Loucy (cell line): ENCODE data around the gene CBX8.
A peak's percentile ranks its signal among the peaks of the same experiment; 100 is the strongest.

Experiments
- H2AFZ ChIP-seq: fragments of 200-600 bp; sonication (generic); 2 replicates; pipeline ENCODE4 v1.6.0; 2016; ENCODE audit warnings: antibody characterized with exemption, mild to moderate bottlenecking, low read length, moderate library complexity
- H3F3A ChIP-seq: fragments of 200-600 bp; 2 replicates; pipeline ENCODE4 v1.6.0; 2016; ENCODE audit warnings: antibody characterized with exemption, low read depth, mild to moderate bottlenecking
- H3K27me3 ChIP-seq: fragments of 200-600 bp; sonication (generic); 2 replicates; pipeline ENCODE4 v1.6.1; 2014; ENCODE audit warnings: low read length, mild to moderate bottlenecking; ENCODE audit not compliant: insufficient read depth, poor library complexity, severe bottlenecking
- H3K36me3 ChIP-seq: fragments of 200-600 bp; sonication (generic); 2 replicates; pipeline ENCODE4 v1.6.1; 2016; ENCODE audit warnings: low read length; ENCODE audit not compliant: insufficient read depth
- H3K4me1 ChIP-seq: fragments of 200-600 bp; sonication (generic); 2 replicates; pipeline ENCODE4 v1.5.1; 2014; ENCODE audit warnings: low read length, mild to moderate bottlenecking; ENCODE audit not compliant: insufficient read depth, poor library complexity, severe bottlenecking
- H3K4me2 ChIP-seq: fragments of 200-600 bp; sonication (generic); 2 replicates; pipeline ENCODE4 v1.6.0; 2014; ENCODE audit warnings: antibody characterized with exemption, low read length, low read depth, mild to moderate bottlenecking; ENCODE audit not compliant: poor library complexity, severe bottlenecking
- H3K4me3 ChIP-seq: fragments of 200-600 bp; sonication (generic); 2 replicates; pipeline ENCODE4 v1.5.1; 2014; ENCODE audit warnings: low read length, mild to moderate bottlenecking, mixed read lengths; ENCODE audit not compliant: poor library complexity, severe bottlenecking
- H3K79me2 ChIP-seq: fragments of 200-600 bp; sonication (generic); 2 replicates; pipeline ENCODE4 v1.6.1; 2014; ENCODE audit warnings: low read length; ENCODE audit not compliant: insufficient read depth
- H3K9ac ChIP-seq: fragments of 200-600 bp; sonication (generic); 2 replicates; pipeline ENCODE4 v1.6.0; 2014; ENCODE audit warnings: mild to moderate bottlenecking, low read depth, low read length, moderate library complexity; ENCODE audit not compliant: poor library complexity, severe bottlenecking
- H3K9me2 ChIP-seq: fragments of 200-600 bp; sonication (generic); replicated peaks from 2 replicates; pipeline ENCODE4 v1.6.1; 2016; ENCODE audit warnings: low read depth, low read length, mixed read lengths
- H3K9me3 ChIP-seq: fragments of 200-600 bp; sonication (generic); 2 replicates; pipeline ENCODE4 v1.6.1; 2014; ENCODE audit warnings: mild to moderate bottlenecking, antibody characterized with exemption, low read length, low read depth; ENCODE audit not compliant: insufficient read depth
- H4K20me1 ChIP-seq: fragments of 200-600 bp; sonication (generic); 2 replicates; pipeline ENCODE4 v1.6.0; 2014; ENCODE audit warnings: antibody characterized with exemption, low read length, mild to moderate bottlenecking; ENCODE audit not compliant: insufficient read depth, poor library complexity, severe bottlenecking
- CTCF ChIP-seq: fragments of 200-600 bp; sonication (generic); conservative IDR thresholded peaks from 2 replicates; pipeline ENCODE4 v1.5.1; 2014; ENCODE audit warnings: mild to moderate bottlenecking, antibody characterized with exemption, low read length
- EZH2phosphoT487 ChIP-seq: fragments of 200-600 bp; IDR thresholded peaks from 2 replicates; pipeline ENCODE4 v1.6.1; 2018; ENCODE audit warnings: antibody characterized with exemption, mild to moderate bottlenecking, moderate library complexity, borderline replicate concordance

CBX8 gene

GRCh38 chr17:79779661-79780365 is 17.1 kb downstream of the CBX8 start:
- Histone ChIP-seq H2AFZ (no peak overlapping the region), H3K79me2 (peaks cover 78% of the 10 kb centered on the region), H3K4me3 (peak overlapping the region; percentile 80), H3K4me1 (peaks cover 45% of the 10 kb centered on the region), H3K9me3 (no peaks in the 10 kb centered on the region), H3K27me3 (no peaks in the 10 kb centered on the region), H3K4me2 (peak overlapping the region; percentile 95), H3F3A (peaks cover 2% of the 10 kb centered on the region; the same call in 1 of the 2 replicates), H3K36me3 (peaks cover 26% of the 10 kb centered on the region; the same call in 1 of the 2 replicates), H3K9ac (peak overlapping the region; percentile 78), H3K9me2 (no peaks in the 10 kb centered on the region), H4K20me1 (peaks cover 61% of the 10 kb centered on the region)
- TF ChIP-seq EZH2phosphoT487 (no peak), CTCF (no peak)

- no peaks in the 10 kb centered on the region for H3K9me2 ChIP-seq
- peaks cover 71% of the 10 kb centered on the region for H3K79me2 ChIP-seq
- peaks cover 2% of the 10 kb centered on the region; the same call in 1 of the 2 replicates for H3F3A ChIP-seq
- no peaks in the 10 kb centered on the region for H3K9me3 ChIP-seq
- peak overlapping the region; percentile 78 for H3K9ac ChIP-seq
- H3K4me3 ChIP-seq = peak overlapping the region; percentile 80
- no peaks in the 10 kb centered on the region for H3K27me3 ChIP-seq
- H4K20me1 ChIP-seq = peaks cover 54% of the 10 kb centered on the region
- no peak overlapping the region for H2AFZ ChIP-seq
- peaks cover 45% of the 10 kb centered on the region for H3K4me1 ChIP-seq
- peaks cover 19% of the 10 kb centered on the region; the same call in 1 of the 2 replicates for H3K36me3 ChIP-seq
- H3K4me2 ChIP-seq = peak overlapping the region; percentile 95
- no peak for TF ChIP-seq CTCF
- no peak for TF ChIP-seq EZH2phosphoT487
Observed at GRCh38 chr17:79779084-79779529, 17.8 kb downstream of the CBX8 start.

GRCh38 chr17:79778504-79779083 is 18.3 kb downstream of the CBX8 start:
- Histone ChIP-seq H3K9me3 (no peaks in the 10 kb centered on the region), H3K36me3 (peaks cover 13% of the 10 kb centered on the region; the same call in 1 of the 2 replicates), H3K4me1 (peaks cover 45% of the 10 kb centered on the region), H3K4me2 (peak overlapping the region; percentile 95), H3K79me2 (peaks cover 66% of the 10 kb centered on the region), H4K20me1 (peaks cover 49% of the 10 kb centered on the region), H2AFZ (no peak overlapping the region), H3F3A (peaks cover 2% of the 10 kb centered on the region; the same call in 1 of the 2 replicates), H3K4me3 (peak overlapping the region; percentile 80), H3K9me2 (no peaks in the 10 kb centered on the region), H3K9ac (peak overlapping the region; percentile 78), H3K27me3 (no peaks in the 10 kb centered on the region)
- TF ChIP-seq EZH2phosphoT487 (no peak), CTCF (no peak)
